Body of pancreas (tissue), 4 donors: Measurements from ENCODE around the gene PLXNB3. TPM values are rescaled to one million over a fixed set of nuclear protein-coding genes. Genes with fewer than 3 reads are reported as not detected.
A peak's percentile ranks its signal among the peaks of the same experiment; 100 is the strongest.

Experiments
- ATAC-seq: fragments of 150-250 bp; one replicate; pipeline ENCODE4 v1.9.1; 2016
- DNase-seq, 4 donors: peaks; one replicate each; pipeline ENCODE4 v3.0.0-alpha.2; 2019
- H3K27ac ChIP-seq, 4 donors: fragments of 200-600 bp; sonication (generic); 1 replicate in 3 of 4; 2 replicates in 1 of 4; pipeline versions ENCODE4 v1.5.1 to v1.6.1; 2016 to 2019; ENCODE audit warnings: mild to moderate bottlenecking in 1 of 4, mixed read lengths in 1 of 4, moderate library complexity in 1 of 4
- H3K27me3 ChIP-seq, 2 donors: fragments of 200-600 bp; sonication (generic); one replicate each; pipeline ENCODE4 v1.6.0; 2016; ENCODE audit warnings: mild to moderate bottlenecking in 1 of 2
- H3K36me3 ChIP-seq, 2 donors: fragments of 200-600 bp; sonication (generic); replicated peaks in 1 of 2; 2 replicates each; pipeline ENCODE4 v1.5.1; 2016; ENCODE audit warnings: low read depth in 2 of 2; ENCODE audit not compliant: insufficient read depth in 1 of 2
- H3K4me1 ChIP-seq: fragments of 200-600 bp; sonication (generic); one replicate; pipeline ENCODE4 v1.6.0; 2016
- H3K4me3 ChIP-seq, 2 donors: fragments of 200-600 bp; sonication (generic); 1 replicate in 1 of 2; 2 replicates in 1 of 2; pipeline ENCODE4 v1.5.1; 2016 to 2019
- H3K9me3 ChIP-seq, 3 donors: fragments of 200-600 bp; sonication (generic); 1 replicate in 2 of 3; 2 replicates in 1 of 3; pipeline ENCODE4 v1.5.1; 2016
- CTCF ChIP-seq, 7 experiments: fragments of 450-650 bp in 4 of 7; fragments of 200-600 bp in 3 of 7; sonication (generic) in 3 of 7; IDR thresholded peaks; one replicate each; pipeline ENCODE4 v1.5.1; 2016 to 2019; ENCODE audit warnings: antibody characterized with exemption in 7 of 7
- POLR2A ChIP-seq, 3 donors: fragments of 450-650 bp; IDR thresholded peaks; one replicate each; pipeline ENCODE4 v1.6.1; 2016; ENCODE audit warnings: antibody characterized with exemption in 3 of 3, mild to moderate bottlenecking in 2 of 3
- WGBS, 2 donors: methylation state at CpG; one replicate each; pipeline ENCODE4 v1.1.5; 2017; 5-methylcytosine and 5-hydroxymethylcytosine counted together
- intact Hi-C: fragments of 100-400 bp; cut with DNase I; formaldehyde crosslinking; loops from one replicate; pipeline ENCODE4 v1.15.1; 2023
- total RNA-seq, 2 donors: library from RNA; depleted of rRNA; stranded (reverse); fragments of >200 nt; gene quantifications; one replicate each; pipeline ENCODE4 v1.1.0, GENCODE V29; 2016

PLXNB3 gene
- total RNA-seq, 2 donors from 2014 or later: 4.2 to 13.2 TPM

- no peaks in the 10 kb centered on the region for H3K27me3 ChIP-seq
- peaks cover 0 to 2% of the 10 kb centered on the region in 2 donors for H3K36me3 ChIP-seq
- no peaks in the 10 kb centered on the region for H3K9me3 ChIP-seq
- peak overlapping the region in 1 of 4 donors; percentile 45 for H3K27ac ChIP-seq
- 100% methylated on average over 1 of the region's 14 CpGs; no CpG with 5 or more reads in 1 of the 2 donors for WGBS, 2 donors
- TF ChIP-seq POLR2A (IDR thresholded peaks at IDR 0.05) (no peak), CTCF (IDR thresholded peaks at IDR 0.05) (no peak)
- H3K4me1 ChIP-seq: peaks cover 18% of the 10 kb centered on the region
- DNase-seq (no peak), ATAC-seq (no peak)
- no peak overlapping the region for H3K4me3 ChIP-seq
- intact Hi-C loops: no loop called here
These were observed 31.6 kb upstream of the PLXNB3 start for GRCh38 chrX:153732401-153732800.

DNA sequence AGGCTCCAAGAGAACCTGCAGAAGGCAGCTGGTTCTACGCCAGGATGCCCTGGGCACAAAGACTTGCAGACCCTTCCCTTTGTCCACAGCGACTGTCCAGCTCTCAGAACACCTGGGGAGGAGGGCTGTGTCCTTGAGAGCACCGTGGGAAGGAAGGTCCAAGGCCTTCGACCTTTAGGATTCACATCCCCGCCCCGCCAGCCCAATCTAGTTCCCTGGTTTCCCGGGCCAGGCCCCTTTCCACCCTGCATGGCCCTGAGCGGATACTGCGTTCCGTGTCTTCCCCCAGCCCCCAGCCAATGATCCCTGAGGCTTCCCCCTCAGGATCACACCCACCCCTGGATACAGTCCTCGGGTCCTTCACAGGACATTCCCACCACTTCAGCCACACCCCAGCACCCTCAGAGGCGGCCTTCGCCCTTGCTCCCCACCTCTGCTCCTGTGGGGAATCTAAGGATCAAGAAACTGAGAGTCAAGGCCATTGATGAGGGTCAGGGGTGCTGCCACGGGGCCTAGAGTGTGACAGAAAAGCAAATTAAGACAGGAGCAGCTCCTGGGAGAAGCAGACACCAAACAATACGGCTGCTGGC, 30.3 kb upstream of the PLXNB3 start:
- H3K27ac ChIP-seq: no peak overlapping the region
- intact Hi-C loops: no loop called here
- 80 to 83% methylated on average over 6 to 15 of the region's 15 CpGs for WGBS, 2 donors
- H3K9me3 ChIP-seq: no peaks in the 10 kb centered on the region
- no peak for TF ChIP-seq POLR2A (IDR thresholded peaks at IDR 0.05)
- no peak for TF ChIP-seq CTCF (IDR thresholded peaks at IDR 0.05)
- DNase-seq (no peak), ATAC-seq (no peak)
- peaks cover 0 to 2% of the 10 kb centered on the region in 2 donors for H3K36me3 ChIP-seq
- peaks cover 5% of the 10 kb centered on the region for H3K4me1 ChIP-seq
- H3K27me3 ChIP-seq: no peaks in the 10 kb centered on the region
- no peak overlapping the region for H3K4me3 ChIP-seq

GRCh38 chrX:153734871-153735270, 29.2 kb upstream of the PLXNB3 start:
- Histone ChIP-seq H3K27me3 (no peaks in the 10 kb centered on the region), H3K27ac (no peak overlapping the region), H3K4me1 (no peaks in the 10 kb centered on the region), H3K36me3 (peaks cover 0 to 2% of the 10 kb centered on the region in 2 donors), H3K9me3 (no peaks in the 10 kb centered on the region), H3K4me3 (no peak overlapping the region)
- ATAC-seq: no peak
- no peak for DNase-seq
- 86 to 88% methylated on average over 2 of the region's 2 CpGs for WGBS, 2 donors
- no peak for TF ChIP-seq POLR2A (IDR thresholded peaks at IDR 0.05)
- no peak for TF ChIP-seq CTCF (IDR thresholded peaks at IDR 0.05)
- intact Hi-C loops: no loop called here

- TF ChIP-seq POLR2A (IDR thresholded peaks at IDR 0.05): no peak
- TF ChIP-seq CTCF (IDR thresholded peaks at IDR 0.05): no peak
- intact Hi-C loops: no loop called here
- Histone ChIP-seq H3K36me3 (peaks cover 0 to 2% of the 10 kb centered on the region in 2 donors), H3K4me3 (no peak overlapping the region), H3K27ac (no peak overlapping the region), H3K27me3 (no peaks in the 10 kb centered on the region), H3K4me1 (no peaks in the 10 kb centered on the region), H3K9me3 (no peaks in the 10 kb centered on the region)
- ATAC-seq (no peak), DNase-seq (no peak)
- WGBS, 2 donors: 80 to 82% methylated on average over 8 of the region's 9 CpGs
These were observed 28.8 kb upstream of the PLXNB3 start for GRCh38 chrX:153735274-153735673.
